ENCODE data around the gene PPP2R5A. TPM values are rescaled to one million over a fixed set of nuclear protein-coding genes. Genes with fewer than 3 reads are reported as not detected.

PPP2R5A gene
- total RNA-seq, 1 experiment from 2014 or later: 22.0 TPM

DNA sequence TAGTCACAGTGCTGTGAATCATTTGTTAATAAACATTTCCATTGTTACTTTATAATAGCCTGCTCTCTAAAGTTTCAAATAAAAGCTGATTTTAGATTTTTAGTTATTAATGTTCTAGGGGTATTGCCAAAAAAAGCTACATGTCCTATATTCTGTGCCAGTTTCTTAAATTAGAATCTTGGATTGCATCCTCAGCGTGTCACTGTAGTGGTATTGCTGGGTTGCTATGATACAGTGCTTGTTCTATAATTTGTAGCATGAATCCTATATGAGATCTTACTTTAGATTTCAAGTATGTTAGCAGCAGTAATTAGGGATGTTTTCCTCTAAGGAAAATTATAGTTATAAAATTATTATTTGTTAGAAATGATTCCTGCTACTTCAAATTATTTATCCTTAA, 16.4 kb downstream of the PPP2R5A start:
- no peak overlapping the region for H2BK15ac ChIP-seq (ENCODE audit: low read depth, low read length)
- no CpG with 5 or more reads among the region's 1 CpG for WGBS (ENCODE audit: extremely low coverage, insufficient read length, low lambda C conversion rate)
- no peak overlapping the region for H2BK5ac ChIP-seq (ENCODE audit: insufficient read length, low read length)
- H3K14ac ChIP-seq (ENCODE audit: insufficient read depth, low read length): no peak overlapping the region
- H3K36me3 Mint-ChIP-seq (ENCODE audit: insufficient read depth in 1 of 3, low read depth in 3 of 3): peaks cover 8 to 12% (median 8%) of the 10 kb centered on the region in 3 experiments
- H4K5ac ChIP-seq (ENCODE audit: insufficient read length, low read depth, low read length): no peak overlapping the region
- no peak overlapping the region for H3K4ac ChIP-seq (ENCODE audit: low read depth, low read length)
- no peaks in the 10 kb centered on the region for H3K27me3 Mint-ChIP-seq (ENCODE audit: low read depth)
- peaks cover 8 to 9% of the 10 kb centered on the region in 2 experiments; a peak in 4 of 5 replicates for H3K9me3 Mint-ChIP-seq
- H3K27me3 ChIP-seq (ENCODE audit: insufficient read depth, low read length): no peaks in the 10 kb centered on the region
- H3K18ac ChIP-seq (ENCODE audit: insufficient read length, low read depth, low read length): no peak overlapping the region
- no peak overlapping the region for H2BK20ac ChIP-seq (ENCODE audit: low read depth, low read length, poor library complexity, severe bottlenecking)
- no peak overlapping the region for H4K8ac ChIP-seq (replicated peaks; ENCODE audit: insufficient read length, low read depth, low read length)
- DNase-seq: no peak
- H3K9ac ChIP-seq (ENCODE audit: extremely low read depth, insufficient read length, low read length): no peak overlapping the region
- no peaks in the 10 kb centered on the region; the same call in 1 of the 2 replicates for H3K79me2 ChIP-seq (ENCODE audit: insufficient read depth, low read length)
- H2AFZ ChIP-seq (ENCODE audit: low read length): no peak overlapping the region
- no peak overlapping the region for H3K27ac ChIP-seq (ENCODE audit: insufficient read length, low read depth, low read length)
- H3K9me3 ChIP-seq (ENCODE audit: control insufficient read depth, low read depth, low read length): no peaks in the 10 kb centered on the region
- no peak overlapping the region for H3T11ph ChIP-seq (ENCODE audit: low read length)
- no peak overlapping the region for H2BK120ac ChIP-seq (ENCODE audit: low read depth, low read length, poor library complexity, severe bottlenecking)
- no peaks in the 10 kb centered on the region for H3K4me1 ChIP-seq (ENCODE audit: insufficient read depth, low read length)
- H3K56ac ChIP-seq (ENCODE audit: insufficient read length, low read depth, low read length): no peak overlapping the region
- H2BK12ac ChIP-seq (ENCODE audit: insufficient read length, low read depth, low read length): no peak overlapping the region
- no peak overlapping the region for H4K91ac ChIP-seq (ENCODE audit: insufficient read length, low read depth, low read length)
- no peak overlapping the region for H3K27ac Mint-ChIP-seq
- no peak overlapping the region for H3K4me2 ChIP-seq (ENCODE audit: insufficient read depth, insufficient read length, low read length)
- H3K4me3 Mint-ChIP-seq: no peak overlapping the region
- H4K20me1 ChIP-seq (ENCODE audit: control insufficient read depth, insufficient read depth, insufficient read length): no peaks in the 10 kb centered on the region
- H2AK5ac ChIP-seq (ENCODE audit: insufficient read length, low read length): no peak overlapping the region
- H3K23ac ChIP-seq (ENCODE audit: insufficient read length, low read depth, low read length): no peak overlapping the region
- TF ChIP-seq, protein P1, sequence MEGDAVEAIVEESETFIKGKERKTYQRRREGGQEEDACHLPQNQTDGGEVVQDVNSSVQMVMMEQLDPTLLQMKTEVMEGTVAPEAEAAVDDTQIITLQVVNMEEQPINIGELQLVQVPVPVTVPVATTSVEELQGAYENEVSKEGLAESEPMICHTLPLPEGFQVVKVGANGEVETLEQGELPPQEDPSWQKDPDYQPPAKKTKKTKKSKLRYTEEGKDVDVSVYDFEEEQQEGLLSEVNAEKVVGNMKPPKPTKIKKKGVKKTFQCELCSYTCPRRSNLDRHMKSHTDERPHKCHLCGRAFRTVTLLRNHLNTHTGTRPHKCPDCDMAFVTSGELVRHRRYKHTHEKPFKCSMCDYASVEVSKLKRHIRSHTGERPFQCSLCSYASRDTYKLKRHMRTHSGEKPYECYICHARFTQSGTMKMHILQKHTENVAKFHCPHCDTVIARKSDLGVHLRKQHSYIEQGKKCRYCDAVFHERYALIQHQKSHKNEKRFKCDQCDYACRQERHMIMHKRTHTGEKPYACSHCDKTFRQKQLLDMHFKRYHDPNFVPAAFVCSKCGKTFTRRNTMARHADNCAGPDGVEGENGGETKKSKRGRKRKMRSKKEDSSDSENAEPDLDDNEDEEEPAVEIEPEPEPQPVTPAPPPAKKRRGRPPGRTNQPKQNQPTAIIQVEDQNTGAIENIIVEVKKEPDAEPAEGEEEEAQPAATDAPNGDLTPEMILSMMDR (conservative IDR thresholded peaks at IDR 0.05): no peak
- H3K4me1 Mint-ChIP-seq: peaks cover 4% of the 10 kb centered on the region in 2 experiments
- no peaks in the 10 kb centered on the region for H3K23me2 ChIP-seq (ENCODE audit: insufficient read length, low read depth, low read length, poor library complexity, severe bottlenecking)
- no peaks in the 10 kb centered on the region for H3K79me1 ChIP-seq (ENCODE audit: insufficient read depth, low read depth, low read length, poor library complexity, severe bottlenecking)
